Neural progenitor cell (in vitro differentiated cells): ENCODE results near the gene CHAD.

Experiments used
- CTCF ChIP-seq: fragments of 200-600 bp; sonication (generic); IDR thresholded peaks from 2 replicates; pipeline ENCODE4 v1.5.1; 2017; ENCODE audit warnings: antibody characterized with exemption, mild to moderate bottlenecking
- EZH2 ChIP-seq: fragments of 200-600 bp; sonication (generic); IDR thresholded peaks from 2 replicates; pipeline ENCODE4 v1.6.1; 2017; ENCODE audit warnings: antibody characterized with exemption, mild to moderate bottlenecking, moderate library complexity
- EZH2phosphoT487 ChIP-seq: fragments of 200-600 bp; sonication (generic); IDR thresholded peaks from 2 replicates; pipeline ENCODE4 v1.6.1; 2017; ENCODE audit warnings: antibody characterized with exemption

GRCh38 chr17:50464736-50465135 lies 3.9 kb downstream of the CHAD start:
- no peak for TF ChIP-seq CTCF
- no peak for TF ChIP-seq EZH2
- TF ChIP-seq EZH2phosphoT487: no peak
